Osteoblast (primary cell): Measurements from ENCODE around the gene CNFN. TPM values are rescaled to one million over a fixed set of nuclear protein-coding genes. Genes with fewer than 3 reads are reported as not detected.

ENCODE experiments used
- DNase-seq: peaks from one replicate; pipeline ENCODE4 v3.0.0; 2011; ENCODE audit warnings: low spot score, mixed read lengths; ENCODE audit not compliant: insufficient read length; ENCODE audit errors: missing footprints
- H2AFZ ChIP-seq: 2 replicates; pipeline ENCODE4 v1.6.0; 2011; ENCODE audit warnings: mild to moderate bottlenecking, low read length
- H3K27ac ChIP-seq: 2 replicates; pipeline ENCODE4 v1.5.1; 2011; ENCODE audit warnings: mild to moderate bottlenecking, low read depth, low read length, moderate library complexity
- H3K27me3 ChIP-seq: 2 replicates; pipeline ENCODE4 v1.6.0; 2012; ENCODE audit warnings: mild to moderate bottlenecking, control low read depth, inconsistent platforms, low read length, moderate library complexity; ENCODE audit not compliant: insufficient read depth
- H3K36me3 ChIP-seq: 2 replicates; pipeline ENCODE4 v1.5.1; 2011; ENCODE audit warnings: mild to moderate bottlenecking, low read length, control low read depth, moderate library complexity; ENCODE audit not compliant: insufficient read depth
- H3K4me1 ChIP-seq: 2 replicates; pipeline ENCODE4 v1.5.1; 2011; ENCODE audit warnings: mild to moderate bottlenecking, low read length, control low read depth, moderate library complexity; ENCODE audit not compliant: insufficient read depth
- H3K4me2 ChIP-seq: 2 replicates; pipeline ENCODE4 v1.6.0; 2011; ENCODE audit warnings: mild to moderate bottlenecking, low read length; ENCODE audit not compliant: insufficient read depth
- H3K4me3 ChIP-seq: fragments of 200-600 bp; sonication (generic); 3 replicates; pipeline ENCODE4 v1.5.1; 2012; ENCODE audit warnings: mild to moderate bottlenecking, low read length, inconsistent platforms; ENCODE audit not compliant: insufficient read depth
- H3K79me2 ChIP-seq: 2 replicates; pipeline ENCODE4 v1.6.0; 2012; ENCODE audit warnings: mild to moderate bottlenecking, low read length, control low read depth, inconsistent platforms; ENCODE audit not compliant: insufficient read depth
- H3K9me3 ChIP-seq: 2 replicates; pipeline ENCODE4 v1.5.1; 2011; ENCODE audit warnings: low read depth, low read length, control low read depth
- H4K20me1 ChIP-seq: 2 replicates; pipeline ENCODE4 v1.6.0; 2012; ENCODE audit warnings: mild to moderate bottlenecking, low read length, control low read depth; ENCODE audit not compliant: insufficient read depth
- CTCF ChIP-seq: IDR thresholded peaks from 2 replicates; pipeline ENCODE4 v1.5.1; 2011; ENCODE audit warnings: mild to moderate bottlenecking, low read depth, low read length, moderate library complexity; ENCODE audit errors: extremely low read depth
- total RNA-seq: library from RNA; depleted of rRNA; stranded (reverse); fragments of >200 nt; gene quantifications from 2 replicates; pipeline ENCODE4 v1.2.3, GENCODE V29; 2012

CNFN gene
- total RNA-seq, 1 donor, result not detected

DNA sequence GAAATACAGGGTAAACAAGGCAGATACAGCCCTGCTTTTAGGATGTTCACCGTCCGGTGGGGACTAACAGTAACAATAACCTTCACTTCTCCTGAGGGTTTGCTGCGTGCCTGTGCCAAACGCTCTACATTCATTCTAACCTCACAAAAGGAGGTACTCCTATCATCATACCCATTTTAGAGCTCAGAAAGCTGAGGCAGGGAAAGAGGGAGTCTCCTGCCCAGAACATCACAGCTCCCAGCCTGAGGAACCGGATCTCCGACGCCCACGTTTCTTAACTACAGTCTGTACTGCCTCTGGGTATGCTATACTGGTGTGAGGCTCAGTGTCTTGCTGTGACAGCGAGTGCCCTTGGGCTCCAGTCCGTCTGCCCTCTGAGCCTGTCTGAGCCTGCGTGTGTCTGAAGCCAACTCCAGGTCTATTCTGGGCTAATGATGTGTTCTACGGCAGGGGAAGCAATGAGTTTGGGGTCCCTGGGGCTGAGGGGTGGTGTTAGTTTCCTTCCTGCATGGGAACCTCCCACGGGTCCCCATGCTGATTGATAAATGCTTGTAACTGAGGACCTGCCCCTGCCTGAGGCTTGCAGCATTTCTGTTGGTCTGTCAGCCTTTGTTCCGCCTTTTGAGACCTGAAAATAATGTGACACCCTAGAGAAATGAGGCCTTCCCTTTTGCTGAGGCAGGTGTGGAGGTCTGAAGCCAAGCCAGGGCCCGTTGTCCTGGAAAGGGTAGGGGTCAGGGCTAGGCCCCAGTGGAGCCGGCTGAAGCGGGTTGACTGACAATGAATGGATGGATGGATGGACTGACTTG, 32.2 kb upstream of the CNFN start:
- peak; percentile 74 for DNase-seq
- Histone ChIP-seq H4K20me1 (peaks cover 15% of the 10 kb centered on the region), H3K27ac (no peak overlapping the region), H3K4me1 (peaks cover 20% of the 10 kb centered on the region), H2AFZ (no peak overlapping the region), H3K79me2 (no peaks in the 10 kb centered on the region), H3K4me2 (peak overlapping the region; percentile 95), H3K36me3 (no peaks in the 10 kb centered on the region), H3K4me3 (peak overlapping the region; percentile 81), H3K27me3 (no peaks in the 10 kb centered on the region), H3K9me3 (no peaks in the 10 kb centered on the region)
- no peak for TF ChIP-seq CTCF

DNA sequence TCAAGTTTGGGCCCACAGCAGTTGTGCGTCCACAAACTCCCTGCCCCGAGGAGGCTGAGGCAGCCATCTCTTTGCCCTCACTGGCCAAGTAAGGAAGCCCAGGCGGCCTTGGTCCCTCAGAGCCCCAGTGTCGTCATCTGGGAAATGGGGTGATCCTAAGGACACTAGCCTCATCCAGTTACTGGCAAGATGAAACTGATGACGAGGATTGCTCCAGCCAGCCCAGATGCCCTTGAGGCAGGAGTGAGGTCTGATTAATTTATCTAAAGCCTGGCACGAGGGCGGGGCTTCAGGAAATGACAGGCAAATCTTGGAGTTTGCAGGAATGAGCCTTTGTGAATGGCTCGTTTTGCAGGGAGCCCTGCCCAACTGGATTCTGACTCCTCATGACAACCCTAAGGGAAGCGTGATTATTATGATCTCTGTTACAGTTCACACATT, 31.5 kb upstream of the CNFN start:
- Histone ChIP-seq H3K79me2 (no peaks in the 10 kb centered on the region), H3K9me3 (no peaks in the 10 kb centered on the region), H3K4me1 (peaks cover 20% of the 10 kb centered on the region), H2AFZ (no peak overlapping the region), H4K20me1 (peaks cover 13% of the 10 kb centered on the region), H3K36me3 (no peaks in the 10 kb centered on the region), H3K27ac (no peak overlapping the region), H3K4me2 (no peak overlapping the region), H3K27me3 (no peaks in the 10 kb centered on the region), H3K4me3 (no peak overlapping the region)
- no peak for TF ChIP-seq CTCF
- peak; percentile 50 for DNase-seq

GRCh38 chr19:42421101-42421500, 31.0 kb upstream of the CNFN start:
- no peaks in the 10 kb centered on the region for H3K27me3 ChIP-seq
- H3K4me2 ChIP-seq, result no peak overlapping the region
- no peaks in the 10 kb centered on the region for H3K36me3 ChIP-seq
- H3K27ac ChIP-seq, result no peak overlapping the region
- peaks cover 20% of the 10 kb centered on the region for H3K4me1 ChIP-seq
- H3K4me3 ChIP-seq, result no peak overlapping the region
- DNase-seq, result peak; percentile 46
- no peaks in the 10 kb centered on the region for H3K9me3 ChIP-seq
- H4K20me1 ChIP-seq, result peaks cover 13% of the 10 kb centered on the region
- no peak overlapping the region for H2AFZ ChIP-seq
- TF ChIP-seq CTCF, result no peak
- H3K79me2 ChIP-seq, result no peaks in the 10 kb centered on the region

GRCh38 chr19:42420055-42420544, 30.0 kb upstream of the CNFN start:
- no peak overlapping the region for H2AFZ ChIP-seq
- peak; percentile 94 for DNase-seq
- peak; percentile 71 for TF ChIP-seq CTCF
- no peaks in the 10 kb centered on the region for H3K27me3 ChIP-seq
- no peak overlapping the region for H3K27ac ChIP-seq
- no peaks in the 10 kb centered on the region for H3K9me3 ChIP-seq
- peak overlapping the region; percentile 9 for H3K4me2 ChIP-seq
- peaks cover 13% of the 10 kb centered on the region for H4K20me1 ChIP-seq
- H3K4me3 ChIP-seq, result no peak overlapping the region
- H3K79me2 ChIP-seq, result no peaks in the 10 kb centered on the region
- H3K4me1 ChIP-seq, result peaks cover 20% of the 10 kb centered on the region
- no peaks in the 10 kb centered on the region for H3K36me3 ChIP-seq
